Measurements from ENCODE around the gene MTERF2. TPM values are rescaled to one million over a fixed set of nuclear protein-coding genes. Genes with fewer than 3 reads are reported as not detected.
A peak's percentile ranks its signal among the peaks of the same experiment; 100 is the strongest.

MTERF2 gene
- total and polyA plus RNA-seq, 11 donors, result 14.9 to 46.1 (median 27.8) TPM

GRCh38 chr12:106974511-106974910 is 12.4 kb downstream of the MTERF2 start:
- Histone ChIP-seq H3K27me3 (no peaks in the 10 kb centered on the region), H3K4me1 (peaks cover 0 to 68% (median 42%) of the 10 kb centered on the region in 12 donors), H3K27ac (peak overlapping the region in 3 of 12 donors; percentile 20 to 87 (median 77)), H3K4me3 (no peak overlapping the region), H3K9me3 (no peaks in the 10 kb centered on the region), H3K36me3 (peaks cover 0 to 44% (median 23%) of the 10 kb centered on the region in 9 donors)
- DNase-seq (no peak), ATAC-seq (no peak)
- WGBS, 4 donors, result 84 to 92% (median 89%) methylated on average over 3 of the region's 3 CpGs
- TF ChIP-seq CTCF (IDR thresholded peaks at IDR 0.05), result no peak
- TF ChIP-seq POLR2A (IDR thresholded peaks at IDR 0.05), result no peak
- intact Hi-C loops (cut with DNase I), result no loop called here

- Histone ChIP-seq H3K36me3 (peaks cover 0 to 53% (median 29%) of the 10 kb centered on the region in 9 donors), H3K9me3 (no peaks in the 10 kb centered on the region), H3K4me1 (peaks cover 0 to 59% (median 39%) of the 10 kb centered on the region in 12 donors), H3K27ac (no peak overlapping the region), H3K27me3 (no peaks in the 10 kb centered on the region), H3K4me3 (no peak overlapping the region)
- TF ChIP-seq POLR2A (IDR thresholded peaks at IDR 0.05) (no peak), CTCF (IDR thresholded peaks at IDR 0.05) (no peak)
- DNase-seq (no peak), ATAC-seq (no peak)
- intact Hi-C loops (cut with DNase I), result no loop called here
These were observed 13.4 kb downstream of the MTERF2 start for GRCh38 chr12:106973545-106973944.

GRCh38 chr12:106971065-106971464 is 15.9 kb downstream of the MTERF2 start:
- intact Hi-C loops (cut with DNase I), result no loop called here
- 92 to 97% (median 95%) methylated on average over 2 of the region's 2 CpGs for WGBS, 4 donors
- Histone ChIP-seq H3K27me3 (no peaks in the 10 kb centered on the region), H3K36me3 (peaks cover 0 to 77% (median 48%) of the 10 kb centered on the region in 9 donors), H3K4me1 (peaks cover 0 to 34% (median 20%) of the 10 kb centered on the region in 12 donors), H3K9me3 (no peaks in the 10 kb centered on the region), H3K4me3 (no peak overlapping the region), H3K27ac (no peak overlapping the region)
- ATAC-seq, result no peak
- no peak for TF ChIP-seq CTCF (IDR thresholded peaks at IDR 0.05)
- TF ChIP-seq POLR2A (IDR thresholded peaks at IDR 0.05), result no peak
- no peak for DNase-seq

GRCh38 chr12:106964526-106964925 is 22.4 kb downstream of the MTERF2 start:
- intact Hi-C loops (cut with DNase I), result loop anchor here in 1 of 10 donors (5.0 kb wide), 1 partner anchor 128 kb away; the partner anchor contains the start of gene CRY1
- Histone ChIP-seq H3K4me1 (peaks cover 0 to 41% (median 12%) of the 10 kb centered on the region in 12 donors), H3K4me3 (no peak overlapping the region), H3K27ac (no peak overlapping the region), H3K36me3 (peaks cover 0 to 68% (median 25%) of the 10 kb centered on the region in 9 donors), H3K27me3 (no peaks in the 10 kb centered on the region), H3K9me3 (no peaks in the 10 kb centered on the region)
- ATAC-seq (no peak), DNase-seq (no peak)
- TF ChIP-seq CTCF (IDR thresholded peaks at IDR 0.05), result no peak
- TF ChIP-seq POLR2A (IDR thresholded peaks at IDR 0.05), result no peak
- WGBS, 4 donors, result 84 to 88% (median 86%) methylated on average over 2 of the region's 2 CpGs
